Stimulated activated CD4-positive, alpha-beta T cell treated with anti-CD3 and anti-CD28 coated beads, Interleukin-2, amount 100 ng/mL, for 24 hours (primary cell): ENCODE results near the gene RAB6C.
A peak's percentile ranks its signal among the peaks of the same experiment; 100 is the strongest.
"Not testable (repeated sequence)": the region's sequence is repeated elsewhere in the genome, so short reads cannot be mapped to it uniquely, and the experiment has no call there.

Experiments
- DNase-seq, 2 donors: peaks; one replicate each; pipeline ENCODE4 v3.0.0-alpha.2; 2020

RAB6C gene

GRCh38 chr2:129996657-129997237, 17.3 kb downstream of the RAB6C start:
- DNase-seq: not testable (repeated sequence)

- not testable (repeated sequence) for DNase-seq
These were observed 19.3 kb downstream of the RAB6C start for GRCh38 chr2:129998771-129999170.

GRCh38 chr2:130005862-130006261, 26.4 kb downstream of the RAB6C start:
- peak in 1 of 2 donors; percentile 5 for DNase-seq

- not testable (repeated sequence) for DNase-seq
These were observed 37.2 kb downstream of the RAB6C start for GRCh38 chr2:130016701-130017100.

- no peak for DNase-seq
These were observed 39.9 kb downstream of the RAB6C start for GRCh38 chr2:130019402-130019801.

- not testable (repeated sequence) for DNase-seq
These were observed 40.6 kb downstream of the RAB6C start for GRCh38 chr2:130020069-130020468.

GRCh38 chr2:130025931-130026330, 46.5 kb downstream of the RAB6C start:
- DNase-seq: peak in 1 of 2 donors; percentile 20
